ENCODE measurements around the gene DGKI.

Gene DGKI

DNA sequence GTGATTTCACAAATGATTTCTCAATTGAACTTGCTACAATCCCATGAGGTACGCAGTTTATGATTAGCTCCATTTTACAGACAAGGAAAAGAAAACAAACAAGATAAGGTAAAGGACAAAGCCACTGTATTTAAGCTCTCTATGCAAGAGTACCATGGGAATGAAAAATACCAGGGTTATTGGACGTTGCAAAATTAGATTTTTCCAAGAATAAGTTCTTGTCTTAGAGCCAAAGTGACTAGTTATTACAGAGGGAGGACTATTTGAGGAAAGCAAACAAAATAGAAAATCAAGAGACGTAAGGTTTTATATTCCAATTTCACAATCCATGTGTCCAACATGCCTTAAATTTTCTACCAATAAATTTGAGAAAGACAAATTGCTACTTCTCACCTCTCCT is 405.3 kb downstream of the DGKI start:
- Histone ChIP-seq H4K20me1 (ENCODE audit: low read depth, low read length) (no peaks in the 10 kb centered on the region), H3K4me2 (ENCODE audit: low read depth, low read length, poor library complexity, severe bottlenecking) (no peak overlapping the region), H3K9me3 (ENCODE audit: insufficient read depth, low read length) (no peaks in the 10 kb centered on the region), H3F3A (ENCODE audit: insufficient read depth) (no peaks in the 10 kb centered on the region), H3K36me3 (ENCODE audit: low read length) (no peaks in the 10 kb centered on the region), H3K9me2 (replicated peaks; ENCODE audit: insufficient read depth, low read length) (no peaks in the 10 kb centered on the region), H3K4me3 (ENCODE audit: insufficient read depth, low read length, poor library complexity, severe bottlenecking) (no peak overlapping the region), H3K27ac (ENCODE audit: low read depth, low read length) (no peak overlapping the region), H2AFZ (ENCODE audit: low read depth, low read length, severe bottlenecking) (no peak overlapping the region), H3K27me3 (ENCODE audit: low read length) (no peaks in the 10 kb centered on the region), H3K9ac (ENCODE audit: low read length) (no peak overlapping the region), H3K79me2 (ENCODE audit: insufficient read depth, low read length) (no peaks in the 10 kb centered on the region)
- TF ChIP-seq, protein P1, sequence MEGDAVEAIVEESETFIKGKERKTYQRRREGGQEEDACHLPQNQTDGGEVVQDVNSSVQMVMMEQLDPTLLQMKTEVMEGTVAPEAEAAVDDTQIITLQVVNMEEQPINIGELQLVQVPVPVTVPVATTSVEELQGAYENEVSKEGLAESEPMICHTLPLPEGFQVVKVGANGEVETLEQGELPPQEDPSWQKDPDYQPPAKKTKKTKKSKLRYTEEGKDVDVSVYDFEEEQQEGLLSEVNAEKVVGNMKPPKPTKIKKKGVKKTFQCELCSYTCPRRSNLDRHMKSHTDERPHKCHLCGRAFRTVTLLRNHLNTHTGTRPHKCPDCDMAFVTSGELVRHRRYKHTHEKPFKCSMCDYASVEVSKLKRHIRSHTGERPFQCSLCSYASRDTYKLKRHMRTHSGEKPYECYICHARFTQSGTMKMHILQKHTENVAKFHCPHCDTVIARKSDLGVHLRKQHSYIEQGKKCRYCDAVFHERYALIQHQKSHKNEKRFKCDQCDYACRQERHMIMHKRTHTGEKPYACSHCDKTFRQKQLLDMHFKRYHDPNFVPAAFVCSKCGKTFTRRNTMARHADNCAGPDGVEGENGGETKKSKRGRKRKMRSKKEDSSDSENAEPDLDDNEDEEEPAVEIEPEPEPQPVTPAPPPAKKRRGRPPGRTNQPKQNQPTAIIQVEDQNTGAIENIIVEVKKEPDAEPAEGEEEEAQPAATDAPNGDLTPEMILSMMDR (IDR thresholded peaks at IDR 0.05; ENCODE audit: insufficient read depth, low read length, poor library complexity, severe bottlenecking): no peak
- no peak for TF ChIP-seq EZH2phosphoT487 (conservative IDR thresholded peaks at IDR 0.05; ENCODE audit: low read length)

DNA sequence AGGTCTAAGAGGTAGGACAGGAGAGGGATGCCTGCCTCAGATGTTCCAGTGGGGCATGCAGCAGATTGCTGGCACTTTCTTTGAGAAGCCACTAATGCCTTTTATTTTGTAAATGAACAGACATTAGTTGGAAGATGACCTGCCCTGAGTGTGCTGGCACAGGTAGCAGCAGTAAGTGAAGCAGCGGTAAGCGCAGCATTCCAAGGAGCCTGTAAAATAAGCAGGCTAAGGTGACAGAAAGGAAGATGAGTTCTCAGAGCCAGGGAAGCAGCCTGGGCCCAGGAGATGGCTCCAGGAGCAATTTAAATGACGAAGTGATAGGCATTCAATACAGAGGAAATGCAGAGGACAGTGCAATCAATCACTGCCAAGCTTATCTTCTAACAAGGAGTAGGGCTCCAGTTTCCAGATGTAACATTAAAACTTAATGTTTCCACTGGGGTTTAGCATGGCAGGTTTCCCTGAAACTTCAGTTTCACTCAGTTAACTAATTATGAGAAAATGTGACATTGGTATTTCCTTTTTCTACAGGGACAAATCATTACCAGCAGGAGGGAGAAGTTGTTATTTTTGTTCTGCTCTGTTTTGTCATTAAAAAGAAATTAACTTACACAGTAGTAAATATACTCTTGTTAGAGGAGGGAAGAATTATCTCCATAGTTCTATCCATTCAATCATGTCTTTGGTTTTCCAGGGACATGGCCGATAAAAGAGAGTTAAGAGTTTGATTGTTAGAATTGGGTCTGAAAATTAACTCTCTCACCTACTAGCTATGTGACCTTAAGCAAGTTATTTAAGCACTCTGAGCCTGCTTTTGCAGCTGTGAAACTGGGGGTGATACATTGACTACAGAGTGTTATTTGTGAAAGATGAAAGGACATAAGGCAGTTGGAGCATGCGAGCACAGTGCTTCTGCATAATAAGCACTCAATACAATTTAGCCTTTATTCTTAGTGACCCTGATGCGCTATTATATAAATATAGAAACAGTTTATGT is 406.6 kb downstream of the DGKI start:
- Histone ChIP-seq H3K27me3 (ENCODE audit: low read length) (no peaks in the 10 kb centered on the region), H3K9me3 (ENCODE audit: insufficient read depth, low read length) (no peaks in the 10 kb centered on the region), H3K27ac (ENCODE audit: low read depth, low read length) (no peak overlapping the region), H3F3A (ENCODE audit: insufficient read depth) (no peaks in the 10 kb centered on the region), H4K20me1 (ENCODE audit: low read depth, low read length) (no peaks in the 10 kb centered on the region), H3K36me3 (ENCODE audit: low read length) (no peaks in the 10 kb centered on the region), H3K79me2 (ENCODE audit: insufficient read depth, low read length) (no peaks in the 10 kb centered on the region), H3K9ac (ENCODE audit: low read length) (no peak overlapping the region), H3K9me2 (replicated peaks; ENCODE audit: insufficient read depth, low read length) (no peaks in the 10 kb centered on the region), H2AFZ (ENCODE audit: low read depth, low read length, severe bottlenecking) (no peak overlapping the region), H3K4me2 (ENCODE audit: low read depth, low read length, poor library complexity, severe bottlenecking) (no peak overlapping the region), H3K4me3 (ENCODE audit: insufficient read depth, low read length, poor library complexity, severe bottlenecking) (no peak overlapping the region)
- TF ChIP-seq, protein P1 (IDR thresholded peaks at IDR 0.05; ENCODE audit: insufficient read depth, low read length, poor library complexity, severe bottlenecking): no peak
- no peak for TF ChIP-seq EZH2phosphoT487 (conservative IDR thresholded peaks at IDR 0.05; ENCODE audit: low read length)

DNA sequence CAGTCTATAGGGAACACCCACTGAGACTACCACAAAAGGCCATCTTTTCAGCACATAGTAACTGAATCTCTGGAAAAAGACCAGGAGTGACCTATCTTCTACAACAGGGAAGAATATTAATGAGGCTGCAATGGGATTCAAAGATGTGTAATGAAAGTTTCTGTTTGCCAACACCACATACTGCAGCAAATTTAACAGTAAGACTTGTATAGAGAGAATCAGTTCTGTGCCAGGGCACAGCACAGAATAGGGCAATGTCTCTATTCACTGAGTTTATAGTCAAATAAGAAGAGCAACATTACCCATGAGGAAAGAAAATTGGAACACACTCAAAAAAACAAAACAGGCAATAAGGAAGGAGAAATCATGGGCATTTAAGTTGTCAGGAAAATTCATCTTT is 411.8 kb downstream of the DGKI start:
- no peak for TF ChIP-seq EZH2phosphoT487 (conservative IDR thresholded peaks at IDR 0.05; ENCODE audit: low read length)
- TF ChIP-seq, protein P1 (IDR thresholded peaks at IDR 0.05; ENCODE audit: insufficient read depth, low read length, poor library complexity, severe bottlenecking): no peak
- Histone ChIP-seq H3K27me3 (ENCODE audit: low read length) (no peaks in the 10 kb centered on the region), H3K27ac (ENCODE audit: low read depth, low read length) (no peak overlapping the region), H3K4me2 (ENCODE audit: low read depth, low read length, poor library complexity, severe bottlenecking) (no peak overlapping the region), H3K9me2 (replicated peaks; ENCODE audit: insufficient read depth, low read length) (no peaks in the 10 kb centered on the region), H3K9me3 (ENCODE audit: insufficient read depth, low read length) (no peaks in the 10 kb centered on the region), H3K79me2 (ENCODE audit: insufficient read depth, low read length) (no peaks in the 10 kb centered on the region), H3F3A (ENCODE audit: insufficient read depth) (no peaks in the 10 kb centered on the region), H4K20me1 (ENCODE audit: low read depth, low read length) (no peaks in the 10 kb centered on the region), H2AFZ (ENCODE audit: low read depth, low read length, severe bottlenecking) (no peak overlapping the region), H3K36me3 (ENCODE audit: low read length) (no peaks in the 10 kb centered on the region), H3K9ac (ENCODE audit: low read length) (no peak overlapping the region), H3K4me3 (ENCODE audit: insufficient read depth, low read length, poor library complexity, severe bottlenecking) (no peak overlapping the region)
